Epithelial cell of proximal tubule (primary cell): ENCODE data around the gene DLGAP4. TPM values are rescaled to one million over a fixed set of nuclear protein-coding genes. Genes with fewer than 3 reads are reported as not detected.

Experiments
- DNase-seq: peaks from one replicate; pipeline ENCODE4 v3.0.0-alpha.2; 2011; ENCODE audit warnings: low read depth
- H3K4me3 ChIP-seq: 2 replicates; pipeline ENCODE4 v1.5.1; 2011; ENCODE audit warnings: low read depth, mild to moderate bottlenecking, low read length
- CTCF ChIP-seq: conservative IDR thresholded peaks from 2 replicates; pipeline ENCODE4 v1.5.1; 2012; ENCODE audit warnings: low read depth, mild to moderate bottlenecking, low read length
- total RNA-seq: library from RNA; depleted of rRNA; stranded (reverse); fragments of >200 nt; gene quantifications from 2 replicates; pipeline ENCODE4 v1.2.3, GENCODE V29; 2015

Gene DLGAP4
- total RNA-seq, 1 donor from 2014 or later: 41.4 TPM

- DNase-seq: no peak
- no peak for TF ChIP-seq CTCF
- H3K4me3 ChIP-seq: no peak overlapping the region
Observed at GRCh38 chr20:36310215-36310981, 4.3 kb downstream of the DLGAP4 start.

- no peak for TF ChIP-seq CTCF
- no peak overlapping the region for H3K4me3 ChIP-seq
- no peak for DNase-seq
Observed at GRCh38 chr20:36311141-36311853, 5.2 kb downstream of the DLGAP4 start.

GRCh38 chr20:36311854-36312723 lies 6.0 kb downstream of the DLGAP4 start:
- H3K4me3 ChIP-seq: no peak overlapping the region
- DNase-seq: no peak
- TF ChIP-seq CTCF: no peak

GRCh38 chr20:36312724-36313441 lies 6.7 kb downstream of the DLGAP4 start:
- no peak for TF ChIP-seq CTCF
- no peak overlapping the region for H3K4me3 ChIP-seq
- no peak for DNase-seq

- no peak for TF ChIP-seq CTCF
- DNase-seq: no peak
- H3K4me3 ChIP-seq: no peak overlapping the region
Observed at GRCh38 chr20:36313476-36313875, 7.3 kb downstream of the DLGAP4 start.

GRCh38 chr20:36313926-36314325 lies 7.8 kb downstream of the DLGAP4 start:
- no peak for TF ChIP-seq CTCF
- DNase-seq: no peak
- no peak overlapping the region for H3K4me3 ChIP-seq
